Measurements from ENCODE around the gene HOXB8.

HOXB8 gene

GRCh38 chr17:48596000-48596734 is 18.9 kb downstream of the HOXB8 start:
- peak; percentile 49 for DNase-seq

DNA sequence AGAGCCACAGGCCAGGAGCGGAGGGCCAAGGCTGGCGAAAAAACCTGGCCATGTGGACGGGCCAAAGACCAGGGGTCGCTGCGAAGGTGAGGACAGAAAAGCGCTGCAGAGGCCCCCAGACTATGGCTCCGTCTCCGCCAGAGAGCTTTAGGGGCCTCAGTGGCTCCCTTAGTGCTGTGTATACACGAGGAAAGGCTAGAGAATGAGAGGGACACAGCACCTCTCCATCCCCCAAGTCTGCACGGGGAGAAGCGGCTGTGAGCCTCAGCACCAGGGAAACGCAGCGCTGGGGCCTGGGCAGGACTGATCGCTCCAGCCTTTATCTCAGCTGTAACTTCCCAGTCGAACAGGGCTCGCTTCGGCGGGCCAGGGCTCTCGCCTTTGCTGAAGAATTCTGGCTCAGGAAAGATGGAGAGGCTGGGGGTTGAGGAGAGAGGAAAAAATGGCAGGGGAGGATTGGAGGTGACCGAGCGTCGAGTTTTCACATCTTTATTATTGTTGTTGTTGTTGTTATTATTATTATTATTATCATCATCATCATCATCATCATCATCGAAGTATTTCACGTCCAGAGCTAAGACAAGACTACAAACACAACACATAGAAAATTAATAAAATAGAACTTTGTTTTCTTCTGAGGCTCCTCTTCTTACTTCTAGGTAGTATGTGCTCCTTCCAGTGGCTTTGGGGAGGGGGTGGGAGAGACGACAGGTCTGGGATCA is 19.7 kb downstream of the HOXB8 start:
- no peak for DNase-seq

DNA sequence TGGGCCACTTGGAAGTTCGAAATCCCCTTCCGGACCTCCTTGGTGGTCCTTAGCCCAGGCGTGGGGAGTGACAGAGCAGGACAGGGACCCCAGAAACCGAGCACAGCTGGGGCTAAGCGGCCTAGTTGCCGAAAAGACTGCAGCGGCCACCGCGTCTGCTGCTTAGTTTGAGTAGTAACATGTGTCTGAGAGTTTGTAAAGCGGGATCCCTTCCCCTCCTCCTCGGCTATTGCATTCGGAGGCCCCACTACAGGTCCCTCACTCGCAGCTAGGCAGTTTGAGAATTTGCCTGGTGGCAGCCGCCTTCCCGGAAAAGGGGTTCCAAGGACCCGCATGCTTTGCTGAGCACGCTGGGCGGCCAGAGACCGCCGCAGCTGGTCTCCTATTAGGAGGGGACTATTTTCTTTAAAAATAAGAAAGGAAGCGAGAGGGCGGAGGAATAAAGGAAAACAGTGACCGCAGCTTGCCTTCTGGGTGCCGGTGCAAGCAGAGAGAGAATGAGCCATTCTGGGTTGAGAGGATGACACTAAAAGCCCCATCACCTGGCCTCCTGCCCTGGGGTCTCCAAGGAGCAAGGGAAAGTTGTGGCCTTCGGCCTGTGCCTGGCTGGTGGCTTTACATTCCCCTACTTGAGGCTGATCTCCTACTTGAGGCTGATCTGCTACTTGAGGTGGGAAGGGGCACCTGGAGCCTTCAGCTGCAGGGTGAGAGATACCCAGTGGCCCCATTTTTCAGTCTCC is 20.4 kb downstream of the HOXB8 start:
- DNase-seq: no peak

GRCh38 chr17:48593840-48594537 is 21.1 kb downstream of the HOXB8 start:
- DNase-seq: peak; percentile 86

DNA sequence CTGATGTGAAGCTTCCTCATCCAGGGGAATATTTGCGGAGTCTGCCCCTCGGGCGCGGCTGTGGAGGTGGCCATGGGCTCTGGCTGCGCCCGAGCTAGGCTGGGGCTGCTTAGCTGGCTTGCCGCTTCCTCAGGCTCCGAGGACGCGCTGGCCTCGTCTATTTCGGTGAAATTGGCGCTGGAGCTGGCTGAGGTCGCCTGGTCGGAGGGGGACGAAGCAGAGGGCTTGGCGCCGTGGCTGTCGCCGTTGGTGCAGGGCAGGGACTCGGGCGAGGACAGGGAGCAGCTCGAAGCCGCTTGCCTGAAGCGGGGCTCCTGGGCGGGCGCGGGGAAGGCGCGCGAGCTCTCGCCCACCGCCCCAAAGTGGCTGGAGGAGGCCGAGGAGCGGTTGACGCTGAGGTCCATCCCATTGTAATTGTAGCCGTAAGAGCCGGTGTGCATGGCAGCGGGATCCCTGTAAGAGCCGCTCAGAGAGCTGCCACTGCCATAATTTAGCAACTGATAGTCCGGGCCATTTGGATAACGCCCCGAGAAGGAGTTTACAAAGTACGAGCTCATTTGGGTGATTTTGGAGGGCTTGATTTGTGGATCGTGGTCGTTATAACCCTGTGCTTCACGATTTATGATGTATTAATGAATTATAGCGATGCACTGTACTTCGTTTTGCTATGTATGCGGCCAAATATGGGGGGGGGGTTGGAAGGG is 21.8 kb downstream of the HOXB8 start, which contains the start of gene HOXB5:
HOXB5 (minus strand) TSS at position 654 of the 704 bp plus-strand sequence; CDS start at position 557, 97 bp downstream.
- DNase-seq: peak; percentile 14

GRCh38 chr17:48592577-48592976 is 22.5 kb downstream of the HOXB8 start:
- DNase-seq: peak; percentile 20

GRCh38 chr17:48592057-48592514 is 23.0 kb downstream of the HOXB8 start:
- DNase-seq: no peak

DNA sequence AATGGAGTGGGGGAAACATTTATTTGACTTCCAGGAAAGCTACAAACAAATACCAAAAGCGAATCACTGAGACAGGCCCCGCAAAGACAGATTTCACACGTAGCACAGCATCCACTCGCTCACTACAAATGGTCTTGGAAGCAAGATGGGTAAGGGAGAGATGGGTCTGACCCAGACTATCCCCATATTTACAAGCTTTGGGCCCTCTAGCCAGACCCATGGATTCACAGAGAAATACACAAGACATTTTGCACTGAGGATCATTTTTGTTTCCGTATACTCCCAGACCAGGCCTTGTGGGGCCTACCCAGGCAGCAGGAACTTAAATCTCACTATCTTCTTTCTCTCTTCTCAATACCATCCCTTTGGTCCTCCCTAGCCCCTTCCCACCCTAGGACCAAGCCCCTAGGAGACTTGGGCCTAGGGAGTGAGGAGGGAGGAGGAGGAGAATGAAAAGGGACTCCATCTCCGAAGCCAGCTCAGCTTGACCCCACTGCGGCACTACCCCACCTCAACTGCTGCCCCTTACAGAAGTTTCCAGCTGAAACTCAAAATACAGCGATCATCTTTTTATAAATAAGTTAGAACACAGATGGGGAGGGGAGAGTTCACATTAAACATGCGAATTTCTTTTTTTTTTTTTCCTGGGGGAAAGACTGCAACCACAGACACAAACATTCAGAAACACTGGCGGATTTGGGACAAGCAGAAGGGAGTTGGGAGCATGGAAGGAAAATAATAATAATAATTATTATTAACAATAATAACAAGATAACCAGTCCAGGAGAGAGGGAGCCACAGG is 23.6 kb downstream of the HOXB8 start:
- DNase-seq: no peak

DNA sequence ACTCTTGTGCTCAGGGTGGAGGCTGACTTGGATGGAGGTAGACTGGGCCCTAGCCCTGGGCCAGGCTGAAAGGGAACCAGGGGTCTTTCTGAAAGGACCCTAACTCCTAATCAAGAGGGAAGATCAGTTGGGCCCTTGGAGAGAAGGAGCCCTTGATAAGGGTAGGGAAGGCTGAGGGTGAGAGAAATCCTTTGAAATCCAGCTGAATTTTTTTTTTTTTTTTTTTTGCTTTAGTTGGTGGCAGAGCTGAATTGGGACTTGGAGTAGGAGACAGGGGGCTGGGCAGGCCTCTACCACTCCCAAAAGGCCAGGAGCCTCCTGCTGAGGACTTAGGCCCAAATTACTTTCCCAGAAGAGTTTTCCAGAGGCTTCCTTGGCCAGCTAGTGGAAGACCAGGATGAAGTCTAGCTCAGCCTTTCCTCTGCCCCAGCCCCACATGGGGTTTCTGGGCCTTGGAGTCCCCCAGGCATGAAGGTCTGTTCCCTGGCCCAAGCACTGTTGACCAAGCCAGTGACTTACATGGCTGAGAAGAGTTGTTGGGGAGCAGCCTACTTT is 24.4 kb downstream of the HOXB8 start:
- DNase-seq: no peak

DNA sequence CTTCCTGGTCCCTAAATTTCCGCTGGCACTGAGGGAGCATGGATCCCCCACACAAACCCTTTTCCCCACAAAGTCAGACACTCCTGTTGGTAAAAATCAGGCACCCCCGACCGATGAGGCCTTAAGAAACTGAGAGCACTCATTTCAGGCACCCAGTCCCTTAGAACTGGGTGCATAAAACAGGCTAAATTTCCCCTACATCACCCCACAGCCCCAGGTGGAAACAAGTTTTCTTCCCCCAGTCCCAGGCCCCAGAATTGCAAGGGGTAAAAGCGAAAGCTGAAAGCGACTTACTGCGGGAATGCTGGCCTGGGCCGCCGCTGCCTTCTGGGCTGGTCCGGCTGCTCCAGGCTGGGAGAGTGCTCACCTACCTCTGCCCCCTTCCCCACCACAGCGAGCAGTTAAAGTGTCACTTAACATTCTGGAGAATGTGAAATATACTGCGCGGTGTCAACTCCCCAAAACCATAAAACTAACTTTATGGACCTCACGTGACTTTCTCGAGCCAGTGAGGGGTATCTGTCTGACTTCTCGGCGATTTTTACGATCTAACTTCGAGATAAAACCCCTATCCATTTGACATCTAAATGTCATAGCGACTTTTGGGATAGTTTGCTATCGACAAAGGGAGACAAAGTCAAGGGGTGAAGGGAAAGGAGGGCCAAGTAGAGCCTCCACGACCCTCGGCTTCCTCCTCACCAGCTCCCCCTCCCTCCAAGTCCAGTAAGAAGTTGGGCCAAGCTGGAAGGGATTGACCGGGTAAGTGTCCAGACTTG is 25.1 kb downstream of the HOXB8 start, which contains the start of gene HOXB3:
HOXB3 (minus strand) TSS at position 411 of the 776 bp plus-strand sequence. CDS start 37,767 bp downstream, outside the sequence.
- no peak for DNase-seq

DNA sequence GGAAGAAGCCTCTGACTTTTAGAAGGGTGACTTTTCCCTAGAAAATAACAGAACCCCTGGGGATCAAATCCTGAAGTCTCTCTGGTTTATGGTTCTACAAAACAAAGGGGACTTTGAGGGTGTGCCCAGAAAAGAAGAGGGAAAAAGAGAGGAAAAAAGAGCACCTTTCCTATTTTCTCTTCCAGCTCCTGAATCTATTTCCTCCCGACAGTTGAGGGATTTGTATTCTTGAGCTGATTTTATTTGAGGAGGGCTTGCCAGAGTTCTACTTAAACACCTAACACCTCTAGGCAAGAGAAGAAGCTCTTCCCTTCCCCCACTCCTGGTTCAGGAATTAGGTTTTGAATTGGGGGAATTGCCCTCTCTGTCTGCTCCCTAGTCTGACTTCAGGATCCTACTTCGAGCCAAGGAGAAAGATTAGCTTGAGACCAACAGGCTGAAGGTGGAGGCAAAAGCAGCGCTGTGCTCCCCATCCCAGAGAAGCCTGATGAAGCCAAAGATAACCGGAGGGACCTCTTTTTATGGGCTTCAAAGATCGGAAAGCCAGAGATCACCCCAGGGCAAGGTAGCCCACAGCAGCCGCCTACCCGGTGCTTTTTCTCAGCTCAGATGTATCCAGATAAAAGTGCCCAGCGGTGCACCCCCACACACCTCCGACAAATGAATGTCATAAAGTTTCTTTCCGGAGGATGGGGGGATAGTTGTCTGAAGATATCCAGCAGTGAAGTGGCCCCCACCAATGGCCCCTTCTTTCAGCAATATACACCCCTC is 25.8 kb downstream of the HOXB8 start:
- no peak for DNase-seq

DNA sequence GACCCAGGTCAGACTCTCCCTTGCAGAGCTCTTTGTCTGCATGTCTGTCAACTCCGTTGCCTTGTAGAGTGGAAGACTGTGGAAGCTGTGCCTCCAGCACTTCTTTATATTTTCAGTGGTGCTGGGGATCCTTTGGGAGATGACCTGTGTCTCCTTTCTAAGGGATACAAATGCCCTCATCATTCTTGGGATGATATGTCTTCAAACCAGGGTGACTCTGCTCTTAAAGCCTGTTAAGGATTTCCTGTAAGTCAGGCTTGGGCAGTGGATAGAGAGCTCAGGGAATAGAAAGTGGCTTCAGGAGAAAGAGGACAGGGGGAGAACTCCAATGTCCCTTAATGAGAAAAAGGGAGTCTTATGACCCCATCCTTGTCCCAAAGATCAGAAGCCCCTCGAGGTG is 26.6 kb downstream of the HOXB8 start:
- no peak for DNase-seq

- no peak for DNase-seq
Observed at GRCh38 chr17:48588074-48588415, 27.0 kb downstream of the HOXB8 start.

DNA sequence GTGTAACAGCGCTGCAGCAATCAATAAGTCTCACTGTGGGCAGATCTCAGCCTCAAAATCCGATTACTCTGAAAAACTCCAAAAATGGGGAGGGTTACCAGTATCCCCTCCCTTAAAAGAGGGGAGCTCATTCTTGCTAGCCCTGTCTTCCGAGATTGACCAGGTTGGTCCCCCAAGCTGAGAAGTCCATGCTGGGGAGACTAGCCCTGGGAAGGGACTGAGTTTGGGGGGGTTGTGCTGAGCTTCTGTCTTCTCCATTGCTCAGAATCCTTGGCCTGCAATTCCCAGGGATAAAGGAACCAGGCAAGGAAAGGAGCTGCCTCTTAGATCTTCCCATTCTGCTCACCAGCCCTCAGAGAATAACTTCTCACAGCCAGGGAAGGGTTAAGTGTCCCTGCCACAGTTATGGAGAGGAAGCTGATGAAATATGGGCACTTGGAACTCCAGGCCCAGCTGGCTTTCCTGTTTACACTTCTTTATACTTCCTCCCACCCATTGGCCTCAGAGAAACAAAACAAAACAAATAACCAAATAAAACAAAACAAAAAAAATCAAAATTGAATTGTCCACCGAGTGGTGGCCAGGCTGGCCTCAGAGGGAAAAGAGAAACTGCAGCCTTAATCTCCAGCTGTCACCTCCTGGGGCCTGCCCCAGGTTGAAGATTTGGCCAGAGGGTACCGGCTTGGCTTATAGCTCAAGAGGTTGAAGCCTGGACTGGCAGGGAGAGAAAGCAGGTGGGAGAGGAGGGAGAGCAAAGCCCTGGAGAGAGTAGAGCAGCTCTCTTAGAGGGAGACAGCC is 27.6 kb downstream of the HOXB8 start:
- no peak for DNase-seq

- DNase-seq: no peak
Observed at GRCh38 chr17:48586355-48587258, 28.5 kb downstream of the HOXB8 start.

DNA sequence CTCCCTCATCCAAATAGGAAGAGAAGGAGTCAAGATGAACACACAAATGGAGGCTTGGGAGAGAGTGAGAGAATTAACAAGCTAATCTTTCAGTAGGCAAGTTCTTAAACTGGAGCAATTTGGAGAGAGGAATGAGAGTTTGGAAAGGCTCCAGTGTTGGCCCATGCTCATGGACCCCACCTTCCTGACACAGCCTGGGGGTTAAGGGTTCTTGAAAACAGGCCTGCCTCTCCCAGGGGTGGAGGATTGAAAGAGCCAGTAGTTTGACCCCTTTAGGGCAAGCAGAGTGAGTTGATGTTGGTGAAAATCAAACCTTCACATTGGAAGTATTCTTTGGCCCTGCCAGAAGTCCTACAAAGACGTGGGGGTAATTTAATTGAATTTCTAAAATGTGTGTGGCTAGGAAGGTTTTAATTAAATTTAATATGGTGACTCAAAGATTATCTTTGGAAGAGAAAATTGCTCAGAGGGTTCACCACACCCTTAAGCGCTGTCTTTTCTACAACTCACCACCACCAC is 30.8 kb downstream of the HOXB8 start:
- DNase-seq: no peak

DNA sequence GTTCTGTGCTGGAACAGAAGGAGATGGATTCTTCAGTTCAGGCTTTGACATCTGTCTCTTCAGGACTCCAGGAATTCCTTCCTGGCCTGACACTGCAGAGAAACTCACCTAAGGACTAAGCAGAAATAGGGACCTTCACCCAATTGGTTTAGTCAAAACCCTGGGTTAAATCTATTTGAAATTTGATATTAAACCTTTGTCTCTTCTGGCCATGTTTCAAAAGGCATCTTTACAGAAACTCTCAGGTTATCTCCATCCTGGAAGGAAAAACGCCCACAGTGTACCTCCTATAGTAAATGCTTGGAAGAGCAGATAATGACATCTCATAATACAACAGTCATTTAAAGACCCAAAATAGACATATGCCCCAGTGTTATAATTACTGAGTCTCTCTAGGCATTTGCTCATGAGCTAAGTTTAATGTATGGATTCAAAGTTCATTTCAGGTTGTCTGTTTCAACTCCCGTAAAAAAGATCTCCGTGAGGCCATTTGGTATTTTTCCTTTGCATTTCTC is 31.3 kb downstream of the HOXB8 start:
- DNase-seq: no peak
